Kidney epithelial cell (primary cell): ENCODE results near the gene CRPPA. TPM values are rescaled to one million over a fixed set of nuclear protein-coding genes. Genes with fewer than 3 reads are reported as not detected.

Experiments
- DNase-seq: peaks from one replicate; pipeline ENCODE4 v3.0.0-alpha.2; 2010; ENCODE audit warnings: low read depth
- H3K27me3 ChIP-seq: 2 replicates; pipeline ENCODE4 v1.6.0; 2011; ENCODE audit warnings: low read length; ENCODE audit not compliant: control insufficient read depth, insufficient read depth
- H3K36me3 ChIP-seq: 2 replicates; pipeline ENCODE4 v1.5.1; 2011; ENCODE audit warnings: low read length; ENCODE audit not compliant: control insufficient read depth, insufficient read depth
- H3K4me3 ChIP-seq: 2 replicates; pipeline ENCODE4 v1.5.1; 2011; ENCODE audit warnings: low read depth, mild to moderate bottlenecking, control low read depth, low read length
- total RNA-seq: library from RNA; depleted of rRNA; stranded (reverse); fragments of >200 nt; gene quantifications from 2 replicates; pipeline ENCODE4 v1.2.3, GENCODE V29; 2015
- TF ChIP-seq, protein P1 (sequence below): IDR thresholded peaks from 2 replicates; pipeline ENCODE4 v1.5.1; 2011; ENCODE audit warnings: mild to moderate bottlenecking, moderate library complexity, low read length, control low read depth, inconsistent platforms; ENCODE audit not compliant: insufficient read depth, poor library complexity, severe bottlenecking

CRPPA gene
- total RNA-seq, 1 donor from 2014 or later: 1.8 TPM

DNA sequence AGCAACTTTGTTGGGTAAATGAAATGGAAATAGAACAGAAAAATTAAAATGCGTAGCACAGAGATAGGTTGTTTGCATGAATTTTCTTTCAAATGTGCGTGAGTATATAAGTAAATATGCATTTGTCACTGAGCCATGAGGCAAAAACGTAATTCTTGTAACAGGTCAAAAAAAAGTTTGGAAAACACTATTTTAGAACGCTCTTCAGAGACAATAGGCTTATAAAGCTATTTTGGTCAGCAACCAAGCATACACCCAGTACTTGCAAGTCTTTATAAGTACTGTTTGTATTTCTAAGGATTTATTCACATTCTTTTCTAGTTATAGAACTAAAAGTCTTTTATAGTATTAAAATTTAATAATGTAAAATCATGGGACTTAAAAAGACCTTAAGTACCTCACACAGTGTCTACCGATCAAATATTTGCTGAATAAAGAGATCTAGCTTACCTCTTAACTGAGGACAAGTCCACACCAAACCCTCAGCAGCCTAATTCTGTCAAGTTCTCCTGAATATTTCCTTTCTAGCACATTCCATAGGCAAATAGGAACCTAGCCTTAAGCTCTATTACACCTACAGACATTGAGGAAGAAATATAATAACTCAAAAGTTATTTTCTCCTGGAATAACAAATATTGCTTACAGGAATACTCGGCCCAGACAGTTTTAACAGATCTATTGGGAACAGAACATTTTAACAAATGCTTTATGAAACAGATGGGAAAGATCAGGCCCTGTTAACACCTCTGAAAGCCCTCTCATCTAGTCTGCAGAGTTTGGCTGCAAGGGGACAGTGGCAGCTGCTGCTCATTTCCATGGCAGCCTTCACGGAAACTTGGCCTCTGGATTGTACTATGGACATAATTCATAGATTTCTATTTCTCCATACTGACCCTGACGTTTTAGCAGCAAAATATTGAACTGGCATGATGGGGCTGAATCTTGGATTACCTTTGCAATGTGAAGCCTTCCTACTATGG is 8.8 kb downstream of the CRPPA start:
- H3K27me3 ChIP-seq: no peaks in the 10 kb centered on the region
- H3K4me3 ChIP-seq: no peak overlapping the region
- TF ChIP-seq, protein P1, sequence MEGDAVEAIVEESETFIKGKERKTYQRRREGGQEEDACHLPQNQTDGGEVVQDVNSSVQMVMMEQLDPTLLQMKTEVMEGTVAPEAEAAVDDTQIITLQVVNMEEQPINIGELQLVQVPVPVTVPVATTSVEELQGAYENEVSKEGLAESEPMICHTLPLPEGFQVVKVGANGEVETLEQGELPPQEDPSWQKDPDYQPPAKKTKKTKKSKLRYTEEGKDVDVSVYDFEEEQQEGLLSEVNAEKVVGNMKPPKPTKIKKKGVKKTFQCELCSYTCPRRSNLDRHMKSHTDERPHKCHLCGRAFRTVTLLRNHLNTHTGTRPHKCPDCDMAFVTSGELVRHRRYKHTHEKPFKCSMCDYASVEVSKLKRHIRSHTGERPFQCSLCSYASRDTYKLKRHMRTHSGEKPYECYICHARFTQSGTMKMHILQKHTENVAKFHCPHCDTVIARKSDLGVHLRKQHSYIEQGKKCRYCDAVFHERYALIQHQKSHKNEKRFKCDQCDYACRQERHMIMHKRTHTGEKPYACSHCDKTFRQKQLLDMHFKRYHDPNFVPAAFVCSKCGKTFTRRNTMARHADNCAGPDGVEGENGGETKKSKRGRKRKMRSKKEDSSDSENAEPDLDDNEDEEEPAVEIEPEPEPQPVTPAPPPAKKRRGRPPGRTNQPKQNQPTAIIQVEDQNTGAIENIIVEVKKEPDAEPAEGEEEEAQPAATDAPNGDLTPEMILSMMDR: no peak
- no peaks in the 10 kb centered on the region for H3K36me3 ChIP-seq
- DNase-seq: no peak

DNA sequence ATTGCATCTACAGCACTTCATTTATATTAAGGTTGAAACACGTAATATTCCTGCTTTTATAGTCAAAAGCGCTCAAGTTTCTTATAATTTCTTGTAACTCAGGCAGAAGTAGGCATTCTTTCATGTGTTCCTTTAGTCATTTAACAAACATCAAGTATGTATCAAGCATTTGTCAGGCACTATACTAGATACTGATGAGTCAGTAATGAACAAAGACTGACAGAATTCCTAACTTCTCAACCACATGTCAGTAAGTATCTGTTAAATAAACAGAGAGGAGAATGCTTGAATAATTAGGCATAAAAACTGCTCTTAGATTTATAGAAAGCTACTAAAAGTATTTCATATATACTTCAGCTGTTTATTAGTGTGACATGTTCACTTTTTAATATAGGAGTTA is 9.9 kb downstream of the CRPPA start:
- DNase-seq: no peak
- TF ChIP-seq, protein P1: no peak
- H3K4me3 ChIP-seq: no peak overlapping the region
- no peaks in the 10 kb centered on the region for H3K27me3 ChIP-seq
- no peaks in the 10 kb centered on the region for H3K36me3 ChIP-seq

DNA sequence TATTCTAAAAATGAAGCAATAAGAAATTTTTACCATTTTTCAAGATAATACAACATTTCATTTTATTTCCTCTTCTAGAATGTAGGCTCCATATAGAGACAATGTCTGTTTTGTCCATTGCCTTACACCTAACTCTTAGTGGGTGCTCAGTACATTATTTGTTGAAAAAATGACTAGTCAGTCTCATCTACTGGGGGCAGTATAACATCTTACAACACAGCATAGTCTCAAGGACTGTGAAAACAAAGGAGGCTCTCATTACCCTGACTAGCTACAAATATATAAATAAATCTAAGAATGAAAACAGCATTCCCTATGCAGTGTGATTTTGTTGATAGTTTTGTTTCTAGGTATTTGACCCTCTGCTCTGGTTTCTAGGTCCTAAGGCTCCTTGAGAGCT is 11.6 kb downstream of the CRPPA start:
- TF ChIP-seq, protein P1: no peak
- Histone ChIP-seq H3K27me3 (no peaks in the 10 kb centered on the region), H3K4me3 (no peak overlapping the region), H3K36me3 (no peaks in the 10 kb centered on the region)
- DNase-seq: no peak

DNA sequence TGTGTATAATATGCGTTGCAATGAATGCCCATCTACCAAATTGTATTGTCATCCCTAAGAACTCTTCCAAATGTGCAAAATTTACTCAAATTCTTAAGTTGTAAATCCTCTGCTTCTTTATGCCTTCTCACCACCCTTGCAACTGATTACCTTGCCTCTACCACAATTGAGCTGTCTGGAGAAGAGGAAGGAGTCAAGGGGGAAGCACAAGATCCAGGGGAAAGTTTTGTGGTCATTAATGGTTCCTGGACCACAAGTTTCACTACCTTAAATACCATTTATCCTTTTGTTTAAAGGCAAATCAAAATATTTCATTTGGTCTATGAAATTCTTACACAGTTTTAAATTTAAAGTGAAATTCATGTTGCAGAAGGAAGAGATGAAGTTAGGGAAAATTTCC is 16.7 kb downstream of the CRPPA start:
- TF ChIP-seq, protein P1: no peak
- Histone ChIP-seq H3K27me3 (no peaks in the 10 kb centered on the region), H3K36me3 (no peaks in the 10 kb centered on the region), H3K4me3 (no peak overlapping the region)
- no peak for DNase-seq

DNA sequence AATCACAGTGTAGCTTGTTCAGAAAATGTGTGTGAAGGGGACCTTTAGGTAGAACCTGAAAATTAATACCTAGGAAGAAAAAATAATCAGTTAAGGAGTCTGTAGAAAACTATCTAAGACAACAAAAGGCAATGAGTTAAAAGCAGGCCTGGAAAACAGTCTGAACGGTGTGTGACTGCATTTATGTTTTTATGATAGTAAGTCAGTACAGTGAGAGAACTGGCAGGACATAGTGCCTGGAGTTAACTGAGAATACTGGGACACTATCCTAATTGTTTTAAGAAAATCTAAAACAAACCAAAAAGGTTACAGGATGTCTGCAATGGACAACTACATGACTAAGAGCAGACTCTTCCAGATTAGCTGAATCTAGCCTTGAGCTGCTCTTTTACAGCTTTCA is 17.9 kb downstream of the CRPPA start:
- TF ChIP-seq, protein P1: no peak
- DNase-seq: no peak
- no peaks in the 10 kb centered on the region for H3K36me3 ChIP-seq
- H3K4me3 ChIP-seq: no peak overlapping the region
- H3K27me3 ChIP-seq: no peaks in the 10 kb centered on the region
